ENCODE results near the gene CD44. TPM values are rescaled to one million over a fixed set of nuclear protein-coding genes. Genes with fewer than 3 reads are reported as not detected.

CD44 gene
- total RNA-seq, 1 experiment from 2014 or later: 6.1 TPM

DNA sequence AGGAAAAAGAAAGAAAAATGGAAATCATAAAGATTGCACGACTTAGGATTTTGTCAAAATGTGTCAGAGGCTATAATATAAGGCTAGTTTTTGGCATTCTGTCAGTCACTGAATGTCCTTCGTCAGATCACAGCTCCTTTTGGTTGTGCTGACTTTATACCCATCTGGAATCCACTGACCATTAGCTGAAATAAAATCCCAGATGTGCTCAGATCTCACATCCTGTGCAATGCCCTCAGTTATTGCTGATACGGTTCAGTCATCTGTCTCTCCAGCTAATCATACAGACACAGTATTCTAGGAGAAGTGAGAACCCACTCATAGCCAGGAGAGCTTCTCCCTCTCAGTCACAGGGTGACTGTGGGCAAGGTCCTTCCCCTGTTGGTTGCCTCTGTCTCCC is 11.5 kb downstream of the CD44 start:
- no peaks in the 10 kb centered on the region for H3K79me2 ChIP-seq (ENCODE audit: insufficient read depth, low read length)
- no peak overlapping the region for H3K27ac Mint-ChIP-seq
- no peaks in the 10 kb centered on the region for H3K9me3 Mint-ChIP-seq
- no peak overlapping the region for H3K23ac ChIP-seq (ENCODE audit: insufficient read length, low read depth, low read length)
- no peaks in the 10 kb centered on the region for H3K27me3 ChIP-seq (ENCODE audit: insufficient read depth, low read length)
- H3K56ac ChIP-seq (ENCODE audit: insufficient read length, low read depth, low read length): no peak overlapping the region
- H2BK15ac ChIP-seq (ENCODE audit: low read depth, low read length): no peak overlapping the region
- no peak overlapping the region for H2AK5ac ChIP-seq (ENCODE audit: insufficient read length, low read length)
- H3K18ac ChIP-seq (ENCODE audit: insufficient read length, low read depth, low read length): no peak overlapping the region
- no peak overlapping the region for H3K4me3 Mint-ChIP-seq
- no peak overlapping the region for H2BK20ac ChIP-seq (ENCODE audit: low read depth, low read length, poor library complexity, severe bottlenecking)
- peaks cover 8% of the 10 kb centered on the region; the same call in 1 of the 2 replicates for H3K4me1 ChIP-seq (ENCODE audit: insufficient read depth, low read length)
- H3K9me3 ChIP-seq (ENCODE audit: control insufficient read depth, low read depth, low read length): no peaks in the 10 kb centered on the region
- no peak overlapping the region for H3K4ac ChIP-seq (ENCODE audit: low read depth, low read length)
- no peak overlapping the region for H2BK12ac ChIP-seq (ENCODE audit: insufficient read length, low read depth, low read length)
- no peaks in the 10 kb centered on the region; a peak in 1 of 7 replicates for H3K36me3 Mint-ChIP-seq (ENCODE audit: insufficient read depth in 1 of 3, low read depth in 3 of 3)
- H3T11ph ChIP-seq (ENCODE audit: low read length): no peak overlapping the region
- no peaks in the 10 kb centered on the region for H4K20me1 ChIP-seq (ENCODE audit: control insufficient read depth, insufficient read depth, insufficient read length)
- H2AFZ ChIP-seq (ENCODE audit: low read length): no peak overlapping the region
- TF ChIP-seq, protein P1, sequence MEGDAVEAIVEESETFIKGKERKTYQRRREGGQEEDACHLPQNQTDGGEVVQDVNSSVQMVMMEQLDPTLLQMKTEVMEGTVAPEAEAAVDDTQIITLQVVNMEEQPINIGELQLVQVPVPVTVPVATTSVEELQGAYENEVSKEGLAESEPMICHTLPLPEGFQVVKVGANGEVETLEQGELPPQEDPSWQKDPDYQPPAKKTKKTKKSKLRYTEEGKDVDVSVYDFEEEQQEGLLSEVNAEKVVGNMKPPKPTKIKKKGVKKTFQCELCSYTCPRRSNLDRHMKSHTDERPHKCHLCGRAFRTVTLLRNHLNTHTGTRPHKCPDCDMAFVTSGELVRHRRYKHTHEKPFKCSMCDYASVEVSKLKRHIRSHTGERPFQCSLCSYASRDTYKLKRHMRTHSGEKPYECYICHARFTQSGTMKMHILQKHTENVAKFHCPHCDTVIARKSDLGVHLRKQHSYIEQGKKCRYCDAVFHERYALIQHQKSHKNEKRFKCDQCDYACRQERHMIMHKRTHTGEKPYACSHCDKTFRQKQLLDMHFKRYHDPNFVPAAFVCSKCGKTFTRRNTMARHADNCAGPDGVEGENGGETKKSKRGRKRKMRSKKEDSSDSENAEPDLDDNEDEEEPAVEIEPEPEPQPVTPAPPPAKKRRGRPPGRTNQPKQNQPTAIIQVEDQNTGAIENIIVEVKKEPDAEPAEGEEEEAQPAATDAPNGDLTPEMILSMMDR (conservative IDR thresholded peaks at IDR 0.05): no peak
- no peak overlapping the region for H2BK120ac ChIP-seq (ENCODE audit: low read depth, low read length, poor library complexity, severe bottlenecking)
- H2BK5ac ChIP-seq (ENCODE audit: insufficient read length, low read length): no peak overlapping the region
- no peak overlapping the region for H3K27ac ChIP-seq (ENCODE audit: insufficient read length, low read depth, low read length)
- H4K8ac ChIP-seq (replicated peaks; ENCODE audit: insufficient read length, low read depth, low read length): no peak overlapping the region
- peaks cover 10% of the 10 kb centered on the region for H3K27me3 Mint-ChIP-seq (ENCODE audit: low read depth)
- no peak overlapping the region for H3K4me2 ChIP-seq (ENCODE audit: insufficient read depth, insufficient read length, low read length)
- peaks cover 25% of the 10 kb centered on the region in 2 experiments for H3K4me1 Mint-ChIP-seq
- no peak overlapping the region for H4K5ac ChIP-seq (ENCODE audit: insufficient read length, low read depth, low read length)
- no peak for DNase-seq
- WGBS (ENCODE audit: extremely low coverage, insufficient read length, low lambda C conversion rate): no CpG with 5 or more reads among the region's 3 CpGs
- H4K91ac ChIP-seq (ENCODE audit: insufficient read length, low read depth, low read length): no peak overlapping the region
- H3K79me1 ChIP-seq (ENCODE audit: insufficient read depth, low read depth, low read length, poor library complexity, severe bottlenecking): no peaks in the 10 kb centered on the region
- no peaks in the 10 kb centered on the region for H3K23me2 ChIP-seq (ENCODE audit: insufficient read length, low read depth, low read length, poor library complexity, severe bottlenecking)
- H3K14ac ChIP-seq (ENCODE audit: insufficient read depth, low read length): no peak overlapping the region
- H3K9ac ChIP-seq (ENCODE audit: extremely low read depth, insufficient read length, low read length): no peak overlapping the region
